ENCODE measurements around the gene LPIN1.

The LPIN1 gene

GRCh38 chr2:11795590-11795989, 49.2 kb downstream of the LPIN1 start:
- Mint-ChIP-seq H3K4me1 (no peaks in the 10 kb centered on the region), H3K27me3 (no peaks in the 10 kb centered on the region), H3K4me3 (no peak overlapping the region), H3K27ac (no peak overlapping the region), H3K36me3 (peaks cover 32% of the 10 kb centered on the region), H3K9me3 (no peaks in the 10 kb centered on the region)

GRCh38 chr2:11796190-11797171, 50.0 kb downstream of the LPIN1 start:
- H3K27ac Mint-ChIP-seq, result peak overlapping the region; percentile 59
- no peaks in the 10 kb centered on the region for H3K9me3 Mint-ChIP-seq
- no peaks in the 10 kb centered on the region for H3K4me1 Mint-ChIP-seq
- H3K27me3 Mint-ChIP-seq, result no peaks in the 10 kb centered on the region
- no peak overlapping the region for H3K4me3 Mint-ChIP-seq
- H3K36me3 Mint-ChIP-seq, result peaks cover 29% of the 10 kb centered on the region

DNA sequence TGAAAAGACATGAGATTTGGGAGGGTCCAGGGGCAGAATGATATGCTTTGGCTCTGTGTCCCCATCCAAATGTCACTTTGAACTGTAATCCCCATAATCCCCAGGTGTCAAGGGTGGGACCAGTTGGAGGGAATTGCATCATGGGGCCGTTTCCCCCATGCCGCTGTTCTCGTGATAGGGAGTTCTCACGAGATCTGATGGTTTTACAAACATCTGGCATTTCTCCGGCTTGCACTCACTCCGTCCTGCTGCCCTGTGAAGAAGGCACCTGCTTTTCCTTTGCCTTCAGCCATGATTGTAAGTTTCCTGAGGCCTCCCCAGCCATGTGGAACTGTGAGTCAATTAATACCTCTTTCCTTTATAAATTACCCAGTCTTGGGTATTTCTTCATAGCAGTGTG, 51.4 kb downstream of the LPIN1 start:
- Mint-ChIP-seq H3K36me3 (peaks cover 27% of the 10 kb centered on the region), H3K9me3 (no peaks in the 10 kb centered on the region)

DNA sequence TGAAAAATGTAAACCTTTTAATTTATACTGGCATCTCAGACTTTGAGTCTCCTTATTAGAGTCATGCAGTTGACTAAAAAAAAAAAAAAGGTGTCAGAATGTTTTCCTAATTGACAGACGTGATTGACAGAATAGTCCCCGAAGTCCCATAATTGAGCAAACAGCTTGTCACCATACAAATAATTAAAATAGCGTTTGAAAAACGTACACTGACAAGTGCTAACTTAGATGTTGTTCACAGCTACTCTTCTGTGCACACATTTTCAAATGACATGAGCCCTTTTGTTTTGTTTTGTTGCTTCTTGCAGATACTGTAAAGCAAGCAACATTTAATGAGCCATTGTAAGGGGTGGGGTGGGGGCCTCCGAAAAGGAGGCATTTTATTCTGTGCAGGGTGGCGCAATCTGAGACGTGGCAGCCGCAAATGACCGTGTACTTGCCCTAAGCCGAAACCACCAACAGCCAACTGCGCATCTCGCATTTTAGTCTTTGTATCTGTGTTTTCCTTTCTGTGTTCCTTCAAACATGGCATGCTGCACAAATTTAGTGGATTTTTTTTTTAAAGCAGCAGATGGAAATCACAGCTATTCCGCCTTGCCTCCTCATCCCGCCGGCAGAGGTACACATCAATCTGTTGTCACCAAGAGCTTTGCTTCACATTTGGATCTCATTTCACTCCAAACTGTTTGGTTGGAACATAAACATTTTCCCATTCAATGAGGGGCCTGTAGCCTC, 52.4 kb downstream of the LPIN1 start:
- Mint-ChIP-seq H3K27me3 (no peaks in the 10 kb centered on the region), H3K27ac (no peak overlapping the region), H3K36me3 (peaks cover 17% of the 10 kb centered on the region), H3K4me1 (no peaks in the 10 kb centered on the region), H3K4me3 (no peak overlapping the region), H3K9me3 (no peaks in the 10 kb centered on the region)

More for the DNA sequence above, 51.4 kb downstream of the LPIN1 start:
- Mint-ChIP-seq H3K4me1 (no peaks in the 10 kb centered on the region), H3K27ac (no peak overlapping the region), H3K4me3 (no peak overlapping the region), H3K27me3 (no peaks in the 10 kb centered on the region)

DNA sequence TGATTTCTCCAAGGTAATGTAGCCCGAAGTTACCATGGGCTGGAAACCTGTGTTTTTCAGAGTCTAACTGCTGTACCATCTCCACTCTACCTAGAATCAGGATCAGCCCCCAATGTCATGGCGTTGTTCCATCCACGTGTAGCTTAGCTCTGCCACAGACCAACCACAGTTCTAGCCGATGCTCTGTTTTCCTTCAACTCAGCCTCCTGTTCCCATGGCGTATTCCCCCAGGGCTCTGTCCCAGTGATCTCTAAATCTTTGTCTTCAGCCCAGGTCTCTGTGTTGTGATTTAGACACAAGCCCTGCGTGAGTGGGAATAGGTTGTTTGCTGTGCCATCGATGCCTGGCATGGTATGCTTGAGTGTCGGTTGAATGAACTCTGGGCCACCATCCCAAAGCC, 53.4 kb downstream of the LPIN1 start:
- H3K4me3 Mint-ChIP-seq, result no peak overlapping the region
- H3K27me3 Mint-ChIP-seq, result no peaks in the 10 kb centered on the region
- H3K36me3 Mint-ChIP-seq, result peaks cover 17% of the 10 kb centered on the region
- H3K9me3 Mint-ChIP-seq, result no peaks in the 10 kb centered on the region
- no peaks in the 10 kb centered on the region for H3K4me1 Mint-ChIP-seq
- H3K27ac Mint-ChIP-seq, result no peak overlapping the region

GRCh38 chr2:11802782-11803191, 56.4 kb downstream of the LPIN1 start:
- no peaks in the 10 kb centered on the region for H3K9me3 Mint-ChIP-seq
- H3K36me3 Mint-ChIP-seq, result peaks cover 10% of the 10 kb centered on the region
- H3K27ac Mint-ChIP-seq, result no peak overlapping the region
- H3K4me3 Mint-ChIP-seq, result no peak overlapping the region
- no peaks in the 10 kb centered on the region for H3K4me1 Mint-ChIP-seq
- H3K27me3 Mint-ChIP-seq, result no peaks in the 10 kb centered on the region

GRCh38 chr2:11805024-11805423, 58.6 kb downstream of the LPIN1 start:
- no peaks in the 10 kb centered on the region for H3K9me3 Mint-ChIP-seq
- H3K27me3 Mint-ChIP-seq, result no peaks in the 10 kb centered on the region
- peaks cover 11% of the 10 kb centered on the region for H3K36me3 Mint-ChIP-seq
- H3K4me3 Mint-ChIP-seq, result no peak overlapping the region
- peak overlapping the region; percentile 46 for H3K27ac Mint-ChIP-seq
- H3K4me1 Mint-ChIP-seq, result no peaks in the 10 kb centered on the region

- no peaks in the 10 kb centered on the region for H3K4me1 Mint-ChIP-seq
- peak overlapping the region; percentile 17 for H3K27ac Mint-ChIP-seq
- H3K36me3 Mint-ChIP-seq, result peaks cover 13% of the 10 kb centered on the region
- no peaks in the 10 kb centered on the region for H3K27me3 Mint-ChIP-seq
- H3K4me3 Mint-ChIP-seq, result no peak overlapping the region
- H3K9me3 Mint-ChIP-seq, result no peaks in the 10 kb centered on the region
Observed at GRCh38 chr2:11805920-11806319, 59.5 kb downstream of the LPIN1 start.

DNA sequence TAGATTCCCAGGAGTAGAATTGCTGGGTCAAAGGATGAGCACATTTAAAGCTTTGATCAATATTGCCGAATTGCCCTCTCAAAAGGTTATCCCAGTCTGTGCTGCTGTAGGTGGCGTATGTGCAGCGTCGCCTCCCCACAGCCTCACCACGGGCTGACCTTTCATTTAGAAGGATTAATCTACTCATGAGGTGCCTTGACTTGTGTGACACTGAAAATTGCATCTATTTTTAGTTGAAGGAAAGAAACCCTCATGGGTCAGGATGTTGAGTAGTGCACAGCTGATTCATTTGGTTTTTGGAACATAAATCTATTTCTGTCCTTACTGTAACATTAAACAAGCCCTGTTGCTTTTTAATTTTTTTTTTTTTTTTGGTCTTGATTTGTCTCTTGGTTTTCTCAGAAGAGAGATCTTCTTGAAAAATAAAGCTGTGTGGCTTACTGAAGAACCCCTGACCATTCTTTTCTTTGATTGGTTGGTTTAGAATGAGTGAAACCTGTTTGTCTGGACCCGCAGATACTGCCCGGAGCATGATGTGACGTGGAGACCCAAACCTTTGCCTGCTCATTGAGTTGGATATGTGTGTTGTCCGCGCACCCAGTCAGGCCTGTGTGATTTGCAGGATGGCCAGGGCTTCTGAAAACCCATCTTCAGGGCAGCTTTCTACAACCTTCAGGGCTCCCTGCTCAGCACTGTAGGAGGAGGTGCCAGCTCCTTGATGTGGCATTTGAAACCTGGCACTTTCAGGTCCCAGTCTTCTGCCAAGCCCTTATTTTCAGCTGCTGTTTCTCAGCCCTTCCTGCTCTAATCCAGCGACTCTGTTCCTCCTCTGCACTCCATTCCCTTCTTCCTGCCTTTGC, 61.0 kb downstream of the LPIN1 start:
- Mint-ChIP-seq H3K27me3 (no peaks in the 10 kb centered on the region), H3K9me3 (no peaks in the 10 kb centered on the region), H3K4me1 (no peaks in the 10 kb centered on the region), H3K36me3 (peaks cover 11% of the 10 kb centered on the region), H3K27ac (no peak overlapping the region), H3K4me3 (no peak overlapping the region)

DNA sequence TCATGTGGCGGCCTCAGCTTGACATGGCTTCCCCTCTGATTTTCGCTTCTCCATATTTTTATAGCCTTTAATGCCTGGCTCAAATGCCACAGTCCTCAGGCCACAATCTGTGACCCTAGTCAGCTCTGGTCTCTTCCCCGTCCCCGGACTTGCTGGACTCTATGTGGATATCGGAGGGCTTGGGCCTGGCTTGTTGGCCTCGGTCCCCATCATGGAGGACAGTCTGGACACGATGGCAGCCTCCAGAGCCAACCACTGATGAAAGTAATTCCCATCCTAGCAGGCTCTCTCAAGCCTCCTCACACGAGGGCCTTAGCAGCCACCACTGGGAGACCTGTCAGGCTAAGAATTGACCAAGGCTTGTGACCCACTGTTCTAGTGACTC, 61.6 kb downstream of the LPIN1 start:
- Mint-ChIP-seq H3K27ac (no peak overlapping the region), H3K4me1 (no peaks in the 10 kb centered on the region), H3K36me3 (peaks cover 12% of the 10 kb centered on the region), H3K9me3 (no peaks in the 10 kb centered on the region), H3K4me3 (no peak overlapping the region), H3K27me3 (no peaks in the 10 kb centered on the region)

- Mint-ChIP-seq H3K27me3 (no peaks in the 10 kb centered on the region), H3K9me3 (no peaks in the 10 kb centered on the region), H3K4me1 (no peaks in the 10 kb centered on the region), H3K4me3 (no peak overlapping the region), H3K27ac (no peak overlapping the region), H3K36me3 (peaks cover 23% of the 10 kb centered on the region)
Observed at GRCh38 chr2:11809586-11810236, 63.3 kb downstream of the LPIN1 start.

GRCh38 chr2:11810237-11810977, 64.0 kb downstream of the LPIN1 start:
- Mint-ChIP-seq H3K4me1 (no peaks in the 10 kb centered on the region), H3K9me3 (no peaks in the 10 kb centered on the region), H3K4me3 (no peak overlapping the region), H3K27me3 (no peaks in the 10 kb centered on the region), H3K27ac (peak overlapping the region; percentile 8), H3K36me3 (peaks cover 24% of the 10 kb centered on the region)

- no peak overlapping the region for H3K4me3 Mint-ChIP-seq
- no peaks in the 10 kb centered on the region for H3K27me3 Mint-ChIP-seq
- H3K9me3 Mint-ChIP-seq, result no peaks in the 10 kb centered on the region
- H3K4me1 Mint-ChIP-seq, result no peaks in the 10 kb centered on the region
- peaks cover 25% of the 10 kb centered on the region for H3K36me3 Mint-ChIP-seq
- H3K27ac Mint-ChIP-seq, result peak overlapping the region; percentile 8
Observed at GRCh38 chr2:11811036-11811654, 64.7 kb downstream of the LPIN1 start.
